ENCODE measurements around the gene TNK2. TPM values are rescaled to one million over a fixed set of nuclear protein-coding genes. Genes with fewer than 3 reads are reported as not detected.
"Not testable (repeated sequence)": the region's sequence is repeated elsewhere in the genome, so short reads cannot be mapped to it uniquely, and the experiment has no call there.

Gene TNK2
- 100 to 1,000 TPM; 110 to 127 TPM for total RNA-seq

GRCh38 chr3:195907934-195908693 is at the start of gene TNK2:
Gene TNK2, minus strand, starts transcription at chr3:195908551. Its CDS starts 19,963 bp downstream, at chr3:195888588.
- DNase-seq, result peak; percentile 77
- Mint-ChIP-seq H3K36me3 (ENCODE audit: low read depth) (peaks cover 39% of the 10 kb centered on the region), H3K4me1 (ENCODE audit: low read depth) (peaks cover 51% of the 10 kb centered on the region), H3K27me3 (ENCODE audit: low read depth) (no peaks in the 10 kb centered on the region), H3K27ac (peak within 1 kb of the TSS; percentile 98), H3K4me3 (peak within 1 kb of the TSS; percentile 93), H3K9me3 (ENCODE audit: insufficient read depth) (no peaks in the 10 kb centered on the region)
- POLR2A ChIA-PET, result interaction anchor here (0.7 to 6.0 kb wide), 11 partner anchors 8 to 364 kb away, joined by 3 to 160 read pairs (median 4); partner anchors contain the start of gene PPP1R2
- peak; percentile 20 for ATAC-seq
- CTCF ChIA-PET, result interaction anchor here (0.9 to 6.0 kb wide), 7 partner anchors 8 to 637 kb away, joined by 4 to 116 read pairs (median 6); partner anchors contain the start of gene XXYLT1

DNA sequence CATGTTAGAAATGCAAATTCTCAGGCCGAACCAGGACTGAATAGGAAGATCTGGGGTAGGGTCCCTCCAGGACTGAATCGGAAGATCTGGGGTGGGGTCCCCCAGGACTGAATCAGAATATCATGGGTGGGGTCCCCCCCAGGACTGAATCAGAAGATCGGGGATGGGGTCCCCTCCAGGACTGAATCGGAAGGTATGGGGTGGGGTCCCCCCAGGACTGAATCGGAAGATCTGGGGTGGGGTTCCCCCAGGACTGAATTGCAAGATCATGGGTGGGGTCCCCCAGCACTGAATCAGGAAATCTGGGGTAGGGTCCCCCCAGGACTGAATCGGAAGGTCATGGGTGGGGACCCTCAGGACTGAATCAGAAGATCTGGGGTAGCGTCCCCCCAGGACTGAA is 48.2 kb upstream of the TNK2 start:
- peaks cover 42% of the 10 kb centered on the region for H3K36me3 Mint-ChIP-seq (ENCODE audit: low read depth)
- H3K4me3 Mint-ChIP-seq, result no peak overlapping the region
- POLR2A ChIA-PET, result no interaction called here
- no peaks in the 10 kb centered on the region for H3K9me3 Mint-ChIP-seq (ENCODE audit: insufficient read depth)
- H3K4me1 Mint-ChIP-seq (ENCODE audit: low read depth), result peaks cover 42% of the 10 kb centered on the region
- CTCF ChIA-PET, result no interaction called here
- H3K27me3 Mint-ChIP-seq (ENCODE audit: low read depth), result no peaks in the 10 kb centered on the region
- DNase-seq (no peak), ATAC-seq (no peak)
- H3K27ac Mint-ChIP-seq, result no peak overlapping the region

GRCh38 chr3:195955416-195955841 is 47.1 kb upstream of the TNK2 start:
- H3K9me3 Mint-ChIP-seq (ENCODE audit: insufficient read depth); ATAC-seq; CTCF ChIA-PET; POLR2A ChIA-PET; H3K27me3 Mint-ChIP-seq (ENCODE audit: low read depth); DNase-seq: not testable (repeated sequence)
- peaks cover 47% of the 10 kb centered on the region for H3K4me1 Mint-ChIP-seq (ENCODE audit: low read depth)
- H3K36me3 Mint-ChIP-seq (ENCODE audit: low read depth), result peaks cover 31% of the 10 kb centered on the region
- H3K27ac Mint-ChIP-seq, result peak overlapping the region; percentile 65
- peak overlapping the region; percentile 57 for H3K4me3 Mint-ChIP-seq

DNA sequence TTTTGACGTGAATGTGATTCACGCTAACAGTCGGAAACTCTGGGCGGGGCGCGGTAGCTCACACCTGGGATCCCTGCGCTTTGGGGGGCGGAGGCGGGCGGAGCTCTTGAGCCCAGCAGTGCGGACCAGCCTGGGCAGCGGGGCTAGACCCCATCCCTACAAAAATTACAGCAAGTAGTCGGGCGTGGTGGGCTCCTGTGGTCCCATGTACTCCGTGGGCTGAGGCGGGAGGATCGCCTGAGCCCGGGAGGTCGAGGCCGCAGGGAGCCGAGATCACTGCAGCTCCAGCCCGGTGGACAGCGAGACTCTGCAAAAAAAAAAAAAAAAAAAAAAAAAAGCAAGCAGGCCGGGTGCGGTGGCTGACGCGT is 46.4 kb upstream of the TNK2 start:
- POLR2A ChIA-PET; DNase-seq; H3K9me3 Mint-ChIP-seq (ENCODE audit: insufficient read depth); H3K27me3 Mint-ChIP-seq (ENCODE audit: low read depth); CTCF ChIA-PET: not testable (repeated sequence)
- Mint-ChIP-seq H3K27ac (peak overlapping the region; percentile 77), H3K4me1 (ENCODE audit: low read depth) (peaks cover 52% of the 10 kb centered on the region), H3K36me3 (ENCODE audit: low read depth) (peaks cover 27% of the 10 kb centered on the region), H3K4me3 (peak overlapping the region; percentile 71)
- peak; percentile 55 for ATAC-seq

- CTCF ChIA-PET; POLR2A ChIA-PET; H3K27me3 Mint-ChIP-seq (ENCODE audit: low read depth); H3K9me3 Mint-ChIP-seq (ENCODE audit: insufficient read depth): not testable (repeated sequence)
- Mint-ChIP-seq H3K4me1 (ENCODE audit: low read depth) (peaks cover 49% of the 10 kb centered on the region), H3K27ac (peak overlapping the region; percentile 77), H3K36me3 (ENCODE audit: low read depth) (peaks cover 26% of the 10 kb centered on the region), H3K4me3 (peak overlapping the region; percentile 71)
- DNase-seq (peak; percentile 86), ATAC-seq (peak; percentile 95)
These were observed 45.9 kb upstream of the TNK2 start for GRCh38 chr3:195954052-195954751.

DNA sequence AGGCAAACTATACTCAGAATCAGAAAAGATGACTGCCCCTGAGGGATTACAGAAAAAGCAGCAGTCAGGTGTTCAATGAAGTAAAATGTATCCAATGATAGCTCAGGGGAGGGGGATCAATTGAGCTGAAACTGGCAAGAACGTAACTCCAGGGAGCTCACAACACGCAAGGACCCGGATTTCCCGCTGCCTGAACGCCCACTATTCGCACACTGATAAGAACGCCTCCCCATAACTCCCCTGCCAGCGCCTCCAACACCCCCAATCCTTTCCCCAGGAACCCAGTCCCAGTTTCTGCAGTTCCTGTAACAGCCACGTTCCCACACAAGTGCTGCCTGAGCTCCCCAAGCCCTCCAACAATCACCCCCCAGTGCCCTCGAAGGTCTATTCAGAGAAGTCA is 44.2 kb upstream of the TNK2 start:
- H3K27ac Mint-ChIP-seq; ATAC-seq; H3K27me3 Mint-ChIP-seq (ENCODE audit: low read depth); H3K9me3 Mint-ChIP-seq (ENCODE audit: insufficient read depth); DNase-seq; POLR2A ChIA-PET; H3K4me3 Mint-ChIP-seq; CTCF ChIA-PET: not testable (repeated sequence)
- Mint-ChIP-seq H3K4me1 (ENCODE audit: low read depth) (peaks cover 40% of the 10 kb centered on the region), H3K36me3 (ENCODE audit: low read depth) (peaks cover 17% of the 10 kb centered on the region)

- peaks cover 40% of the 10 kb centered on the region for H3K4me1 Mint-ChIP-seq (ENCODE audit: low read depth)
- ATAC-seq; H3K27ac Mint-ChIP-seq; DNase-seq; CTCF ChIA-PET; H3K9me3 Mint-ChIP-seq (ENCODE audit: insufficient read depth); POLR2A ChIA-PET; H3K4me3 Mint-ChIP-seq; H3K27me3 Mint-ChIP-seq (ENCODE audit: low read depth): not testable (repeated sequence)
- H3K36me3 Mint-ChIP-seq (ENCODE audit: low read depth), result peaks cover 15% of the 10 kb centered on the region
These were observed 43.3 kb upstream of the TNK2 start for GRCh38 chr3:195951443-195952177.

- ATAC-seq; H3K4me3 Mint-ChIP-seq; POLR2A ChIA-PET; H3K9me3 Mint-ChIP-seq (ENCODE audit: insufficient read depth); H3K27ac Mint-ChIP-seq; CTCF ChIA-PET; H3K27me3 Mint-ChIP-seq (ENCODE audit: low read depth): not testable (repeated sequence)
- Mint-ChIP-seq H3K4me1 (ENCODE audit: low read depth) (peaks cover 32% of the 10 kb centered on the region), H3K36me3 (ENCODE audit: low read depth) (peaks cover 11% of the 10 kb centered on the region)
- peak; percentile 33 for DNase-seq
These were observed 42.4 kb upstream of the TNK2 start for GRCh38 chr3:195950731-195951130.

DNA sequence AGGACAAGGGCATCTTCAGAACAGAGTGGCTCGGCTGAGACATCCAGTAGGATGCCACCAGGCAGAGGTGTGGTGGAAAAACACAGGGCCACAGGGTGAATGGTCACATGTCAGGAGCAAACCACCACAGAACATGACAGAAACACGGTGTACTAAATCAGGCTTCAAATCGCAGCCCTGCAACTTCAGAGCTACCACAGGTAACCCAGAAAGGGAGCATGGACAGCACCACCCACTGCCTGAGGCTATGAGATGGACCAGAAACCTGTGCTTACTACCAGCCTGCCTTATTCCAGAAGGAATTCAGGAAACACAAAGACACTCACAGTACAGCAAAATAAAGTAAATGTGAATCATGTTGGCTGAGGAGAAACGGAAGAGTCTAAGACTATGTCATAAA is 41.8 kb upstream of the TNK2 start:
- CTCF ChIA-PET, H3K27ac Mint-ChIP-seq: not testable (repeated sequence)

DNA sequence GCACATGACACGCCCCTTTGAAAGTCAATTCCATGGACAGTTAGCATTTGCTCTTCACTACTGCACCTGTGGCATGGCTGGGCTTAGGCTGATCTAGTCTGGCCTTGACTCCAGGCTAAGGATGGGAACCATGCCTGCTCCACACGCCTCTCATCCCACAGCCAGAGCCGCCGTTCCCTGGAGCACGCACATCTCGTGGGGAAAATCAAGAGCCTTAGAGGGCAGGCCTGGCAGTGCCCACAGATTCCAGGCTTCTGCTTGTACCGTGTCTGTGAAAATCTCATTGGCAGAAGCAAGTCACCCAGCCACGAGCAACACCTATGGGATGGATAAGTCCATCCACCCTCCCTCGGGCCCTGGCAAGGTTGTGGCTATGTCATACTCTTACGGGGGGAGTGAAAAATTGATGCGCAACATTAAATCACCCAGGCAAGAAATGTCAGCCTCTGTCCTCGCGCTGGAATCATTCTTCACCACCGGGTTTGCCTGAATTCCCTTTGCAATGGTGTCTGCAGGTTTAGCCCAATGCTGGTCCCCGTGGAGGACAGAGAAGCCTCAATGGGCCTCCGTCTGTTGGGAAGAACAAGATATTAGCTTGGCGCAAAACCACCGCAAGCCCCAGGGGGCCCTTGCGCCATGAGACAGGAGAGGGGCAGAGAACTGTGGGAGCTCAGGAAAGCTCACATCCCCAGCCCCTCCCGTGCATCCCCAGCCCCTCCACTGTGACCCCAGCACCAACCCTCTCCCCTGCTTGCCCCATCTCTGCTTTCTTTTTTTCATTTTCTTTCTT is 38.8 kb upstream of the TNK2 start:
- CTCF ChIA-PET; H3K27me3 Mint-ChIP-seq (ENCODE audit: low read depth); H3K27ac Mint-ChIP-seq; ATAC-seq; POLR2A ChIA-PET; H3K4me3 Mint-ChIP-seq; DNase-seq; H3K9me3 Mint-ChIP-seq (ENCODE audit: insufficient read depth): not testable (repeated sequence)
- Mint-ChIP-seq H3K36me3 (ENCODE audit: low read depth) (peaks cover 20% of the 10 kb centered on the region), H3K4me1 (ENCODE audit: low read depth) (peaks cover 21% of the 10 kb centered on the region)

More for the DNA sequence above, 41.8 kb upstream of the TNK2 start:
- H3K9me3 Mint-ChIP-seq (ENCODE audit: insufficient read depth); POLR2A ChIA-PET; H3K27me3 Mint-ChIP-seq (ENCODE audit: low read depth); ATAC-seq; DNase-seq; H3K4me3 Mint-ChIP-seq: not testable (repeated sequence)
- H3K36me3 Mint-ChIP-seq (ENCODE audit: low read depth), result peaks cover 11% of the 10 kb centered on the region
- peaks cover 27% of the 10 kb centered on the region for H3K4me1 Mint-ChIP-seq (ENCODE audit: low read depth)

- H3K9me3 Mint-ChIP-seq (ENCODE audit: insufficient read depth); DNase-seq; POLR2A ChIA-PET; H3K4me3 Mint-ChIP-seq; H3K27ac Mint-ChIP-seq; H3K27me3 Mint-ChIP-seq (ENCODE audit: low read depth); H3K4me1 Mint-ChIP-seq (ENCODE audit: low read depth); ATAC-seq: not testable (repeated sequence)
- CTCF ChIA-PET, result interaction anchor here (1.6 kb wide), 1 partner anchor 82 kb away, joined by 4 read pairs; no protein-coding TSS in a partner anchor
- peaks cover 17% of the 10 kb centered on the region for H3K36me3 Mint-ChIP-seq (ENCODE audit: low read depth)
These were observed 33.0 kb upstream of the TNK2 start for GRCh38 chr3:195941265-195941815.

Measured in activated CD8-positive, alpha-beta T cell treated with anti-CD3 and anti-CD28 coated beads, Interleukin-2, amount 10 ng/mL, durations not matched to agents 7 days and 5 days (primary cell).